ENCODE measurements around the gene ATP6V1C2. TPM values are rescaled to one million over a fixed set of nuclear protein-coding genes. Genes with fewer than 3 reads are reported as not detected.

The ATP6V1C2 gene
- total and polyA plus RNA-seq, 2 of the 4 experiments (the other 2 are of a cell fraction), result not detected

DNA sequence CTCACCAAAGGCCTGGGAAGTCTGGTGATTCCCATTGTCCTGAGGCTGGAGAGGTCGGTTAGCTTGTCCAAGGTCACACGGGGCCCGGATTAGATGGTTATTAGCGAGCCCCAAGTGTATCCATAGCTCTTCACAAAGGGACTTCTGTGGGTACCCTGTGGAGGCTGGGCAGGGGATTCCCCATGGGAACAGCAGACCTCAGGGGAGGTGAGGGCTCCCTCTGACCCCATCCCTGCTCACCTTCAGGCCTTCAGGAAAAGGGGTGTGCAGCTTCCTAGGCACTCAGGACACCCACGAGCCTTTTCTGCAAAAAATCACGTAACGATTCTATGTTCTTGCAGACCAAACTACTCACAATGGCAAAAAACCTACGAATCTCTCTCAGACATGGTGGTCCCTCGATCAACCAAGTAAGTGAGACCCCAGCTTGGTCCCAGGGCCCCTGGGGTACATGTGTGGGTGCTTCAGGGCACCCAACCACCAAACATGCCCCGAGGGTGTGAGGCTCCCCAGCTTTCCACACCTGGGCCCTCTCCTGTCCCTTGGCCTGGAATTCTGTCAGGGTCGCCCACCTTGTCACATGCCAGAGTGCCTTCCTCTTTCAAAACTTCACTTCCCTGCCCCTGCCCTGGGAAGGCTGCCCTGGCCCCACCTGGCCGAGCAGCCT lies 50.9 kb downstream of the ATP6V1C2 start:
- no TSS peak for BruUV-seq (replicated peaks)
- H4K8ac ChIP-seq (ENCODE audit: low read depth in 2 of 2, low read length in 2 of 2), result no peak overlapping the region
- no peak overlapping the region for H3K14ac ChIP-seq (replicated peaks; ENCODE audit: low read depth, low read length)
- intact Hi-C loops (cut with micrococcal nuclease), result no loop called here
- H3K27ac ChIP-seq (ENCODE audit: insufficient read depth, low read length), result no peak overlapping the region
- WGBS, 2 experiments (ENCODE audit: extremely low coverage in 2 of 2, insufficient read length in 1 of 2), result 86% methylated on average over 5 of the region's 12 CpGs; no CpG with 5 or more reads in 1 of the 2 experiments
- H3K4me3 ChIP-seq (ENCODE audit: insufficient read depth, low read depth, low read length), result no peak overlapping the region
- H3K9me3 ChIP-seq (ENCODE audit: control insufficient read depth, insufficient read depth, low read length), result no peaks in the 10 kb centered on the region
- H3K9ac ChIP-seq (ENCODE audit: low read depth, low read length), result no peak overlapping the region
- no peaks in the 10 kb centered on the region; the same call in 1 of the 2 replicates for H4K20me1 ChIP-seq (ENCODE audit: insufficient read depth, low read length)
- ChIA-PET CTCF (no interaction called here), POLR2A (ENCODE audit: unreplicated experiment) (no interaction called here)
- no peaks in the 10 kb centered on the region for H3K4me1 ChIP-seq (ENCODE audit: control insufficient read depth, insufficient read depth, low read length)
- no peak overlapping the region for H2BK120ac ChIP-seq (ENCODE audit: low read depth, low read length)
- no peak for DNase-seq
- no peak for ATAC-seq (ENCODE audit: low read depth)
- H3K27me3 ChIP-seq (ENCODE audit: control insufficient read depth, insufficient read depth, low read length), result peaks cover 18% of the 10 kb centered on the region; the same call in 1 of the 2 replicates
- no peak overlapping the region for H3K18ac ChIP-seq (ENCODE audit: low read depth, low read length)
- TF ChIP-seq MAZ (IDR thresholded peaks at IDR 0.05; ENCODE audit: borderline replicate concordance, low read depth, low read length) (no peak), POLR2A (IDR thresholded peaks at IDR 0.05; ENCODE audit: low read depth, low read length) (no peak), RAD21 (IDR thresholded peaks at IDR 0.05; ENCODE audit: low read length) (no peak), SMC3 (IDR thresholded peaks at IDR 0.05; ENCODE audit: low read depth, low read length) (no peak), CEBPB (IDR thresholded peaks at IDR 0.05; ENCODE audit: low read depth, low read length) (no peak)
- H3K9me1 ChIP-seq (ENCODE audit: insufficient read depth, low read length), result no peaks in the 10 kb centered on the region
- no peak overlapping the region for H2BK20ac ChIP-seq (ENCODE audit: low read depth, low read length)
- H4K5ac ChIP-seq (ENCODE audit: low read depth, low read length), result no peak overlapping the region
- H3K79me1 ChIP-seq (ENCODE audit: low read depth in 1 of 2, low read length in 2 of 2), result no peaks in the 10 kb centered on the region
- H3K23ac ChIP-seq (ENCODE audit: low read depth, low read length), result no peak overlapping the region
- no peak overlapping the region for H2BK5ac ChIP-seq (ENCODE audit: low read depth, low read length, poor library complexity, severe bottlenecking)
- H2AK5ac ChIP-seq (ENCODE audit: low read depth, low read length), result no peak overlapping the region
- H2AFZ ChIP-seq (replicated peaks; ENCODE audit: low read length, poor library complexity), result no peak overlapping the region
- dilution Hi-C loops (cut with HindIII; ENCODE audit: low sequenced_read_pairs, unreplicated experiment), result no loop called here
- no peak overlapping the region for H3K4me2 ChIP-seq (ENCODE audit: low read depth, low read length)
- H3K4ac ChIP-seq (ENCODE audit: low read depth, low read length), result no peak overlapping the region
- H4K91ac ChIP-seq (ENCODE audit: insufficient read depth, low read depth, low read length), result no peak overlapping the region
- in situ Hi-C loops (cut with MboI; ENCODE audit: low sequenced_read_pairs), result no loop called here
- no peak overlapping the region for H3K56ac ChIP-seq (ENCODE audit: extremely low read depth, insufficient read depth, low read length)
- no peaks in the 10 kb centered on the region; the same call in 1 of the 2 replicates for H3K36me3 ChIP-seq (ENCODE audit: control insufficient read depth, insufficient read depth, low read length)
- no peak overlapping the region for H2AK9ac ChIP-seq (replicated peaks; ENCODE audit: low read depth, low read length, poor library complexity)
- no peak overlapping the region for H2BK15ac ChIP-seq (ENCODE audit: low read depth, low read length)
